Bronchial epithelial cell (primary cell): Measurements from ENCODE around the gene ODF4. TPM values are rescaled to one million over a fixed set of nuclear protein-coding genes. Genes with fewer than 3 reads are reported as not detected.

Source experiments
- DNase-seq: peaks from one replicate; pipeline ENCODE4 v3.0.0-alpha.2; 2010; ENCODE audit warnings: low read depth
- FAIRE-seq: peaks from 2 replicates; lab custom pipeline; 2011; peaks lifted over from hg19 to GRCh38; lab: Jason Lieb, UNC
- H3K27me3 ChIP-seq: 2 replicates; pipeline ENCODE4 v1.5.1; 2011; ENCODE audit warnings: low read length; ENCODE audit not compliant: control insufficient read depth, insufficient read depth
- H3K36me3 ChIP-seq: 2 replicates; pipeline ENCODE4 v1.5.1; 2011; ENCODE audit warnings: low read length; ENCODE audit not compliant: control insufficient read depth, insufficient read depth
- H3K4me3 ChIP-seq: 2 replicates; pipeline ENCODE4 v1.5.1; 2011; ENCODE audit warnings: mild to moderate bottlenecking, low read depth, low read length, control low read depth
- total RNA-seq: library from RNA; depleted of rRNA; stranded (reverse); fragments of >200 nt; gene quantifications from 2 replicates; pipeline ENCODE4 v1.2.1, GENCODE V29; 2014
- TF ChIP-seq, protein P1 (sequence below): IDR thresholded peaks from 2 replicates; pipeline ENCODE4 v1.5.1; 2011; ENCODE audit warnings: mild to moderate bottlenecking, moderate library complexity, low read length, control low read depth, inconsistent platforms; ENCODE audit not compliant: insufficient read depth, severe bottlenecking

ODF4 gene
- total RNA-seq, 1 donor from 2014 or later: not detected

- FAIRE-seq: no peak
- TF ChIP-seq, protein P1, sequence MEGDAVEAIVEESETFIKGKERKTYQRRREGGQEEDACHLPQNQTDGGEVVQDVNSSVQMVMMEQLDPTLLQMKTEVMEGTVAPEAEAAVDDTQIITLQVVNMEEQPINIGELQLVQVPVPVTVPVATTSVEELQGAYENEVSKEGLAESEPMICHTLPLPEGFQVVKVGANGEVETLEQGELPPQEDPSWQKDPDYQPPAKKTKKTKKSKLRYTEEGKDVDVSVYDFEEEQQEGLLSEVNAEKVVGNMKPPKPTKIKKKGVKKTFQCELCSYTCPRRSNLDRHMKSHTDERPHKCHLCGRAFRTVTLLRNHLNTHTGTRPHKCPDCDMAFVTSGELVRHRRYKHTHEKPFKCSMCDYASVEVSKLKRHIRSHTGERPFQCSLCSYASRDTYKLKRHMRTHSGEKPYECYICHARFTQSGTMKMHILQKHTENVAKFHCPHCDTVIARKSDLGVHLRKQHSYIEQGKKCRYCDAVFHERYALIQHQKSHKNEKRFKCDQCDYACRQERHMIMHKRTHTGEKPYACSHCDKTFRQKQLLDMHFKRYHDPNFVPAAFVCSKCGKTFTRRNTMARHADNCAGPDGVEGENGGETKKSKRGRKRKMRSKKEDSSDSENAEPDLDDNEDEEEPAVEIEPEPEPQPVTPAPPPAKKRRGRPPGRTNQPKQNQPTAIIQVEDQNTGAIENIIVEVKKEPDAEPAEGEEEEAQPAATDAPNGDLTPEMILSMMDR: no peak
- H3K27me3 ChIP-seq: peaks cover 25% of the 10 kb centered on the region
Measured at GRCh38 chr17:8312726-8313600, 26.7 kb upstream of the ODF4 start.

GRCh38 chr17:8314797-8315763, 24.6 kb upstream of the ODF4 start:
- H3K27me3 ChIP-seq: peaks cover 25% of the 10 kb centered on the region
- H3K4me3 ChIP-seq: no peak overlapping the region
- TF ChIP-seq, protein P1: no peak
- no peak for DNase-seq
- no peak for FAIRE-seq
- no peaks in the 10 kb centered on the region for H3K36me3 ChIP-seq

More at GRCh38 chr17:8312726-8313600, 26.7 kb upstream of the ODF4 start:
- H3K4me3 ChIP-seq: no peak overlapping the region
- DNase-seq: no peak
- no peaks in the 10 kb centered on the region for H3K36me3 ChIP-seq

DNA sequence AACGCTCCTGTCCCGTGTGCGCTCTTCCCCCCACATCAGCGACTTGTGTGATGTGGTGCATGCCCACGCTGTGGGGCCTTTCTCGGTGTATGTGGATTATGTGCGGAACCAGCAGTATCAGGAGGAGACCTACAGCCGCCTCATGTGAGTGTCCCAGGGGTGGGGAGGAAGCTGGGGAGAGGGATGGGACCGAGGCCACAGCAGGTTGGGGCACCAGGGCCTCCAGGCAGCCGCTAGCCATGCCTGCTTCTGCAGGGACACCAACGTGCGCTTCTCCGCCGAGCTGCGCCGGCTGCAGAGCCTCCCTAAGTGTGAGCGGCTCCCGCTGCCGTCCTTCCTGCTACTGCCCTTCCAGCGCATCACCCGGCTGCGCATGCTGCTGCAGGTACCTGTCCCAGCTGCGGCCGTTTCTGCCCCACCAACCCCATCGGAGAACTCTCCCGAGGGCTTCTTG, 23.8 kb upstream of the ODF4 start:
- no peak for DNase-seq
- no peak overlapping the region for H3K4me3 ChIP-seq
- H3K27me3 ChIP-seq: peaks cover 23% of the 10 kb centered on the region
- no peak for FAIRE-seq
- H3K36me3 ChIP-seq: no peaks in the 10 kb centered on the region
- TF ChIP-seq, protein P1: no peak

- peaks cover 13% of the 10 kb centered on the region for H3K27me3 ChIP-seq
- H3K36me3 ChIP-seq: no peaks in the 10 kb centered on the region
- DNase-seq: no peak
- TF ChIP-seq, protein P1: no peak
- no peak for FAIRE-seq
- no peak overlapping the region for H3K4me3 ChIP-seq
Measured at GRCh38 chr17:8318010-8318935, 21.4 kb upstream of the ODF4 start.

DNA sequence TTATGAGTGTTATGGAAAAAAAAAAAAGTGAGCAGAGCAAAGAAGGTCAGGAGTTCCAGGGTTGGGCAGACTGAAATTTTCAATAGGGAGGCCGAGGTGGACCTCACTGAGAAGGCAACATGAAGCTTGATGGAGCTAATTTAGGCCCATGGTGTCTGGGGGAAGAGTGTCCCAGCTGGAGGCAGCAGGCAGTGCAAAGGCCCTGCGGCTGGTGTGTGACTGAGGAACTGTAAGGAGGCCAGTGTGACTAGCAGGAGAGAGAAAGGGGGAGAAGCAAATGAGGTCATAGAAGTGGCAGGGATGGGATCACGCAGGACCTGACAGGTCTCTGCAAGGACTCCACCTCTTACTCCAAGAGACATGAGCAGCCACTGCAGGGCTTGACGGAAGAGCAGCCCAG, 19.4 kb upstream of the ODF4 start:
- DNase-seq: no peak
- TF ChIP-seq, protein P1: no peak
- no peak for FAIRE-seq

More for the DNA sequence above, 19.4 kb upstream of the ODF4 start:
- Histone ChIP-seq H3K36me3 (no peaks in the 10 kb centered on the region), H3K27me3 (peaks cover 8% of the 10 kb centered on the region), H3K4me3 (no peak overlapping the region)
